K562 (cell line): ENCODE measurements around the gene TTC21A. TPM values are rescaled to one million over a fixed set of nuclear protein-coding genes. Genes with fewer than 3 reads are reported as not detected.

Source experiments
- ATAC-seq: fragments of 200-7000 bp; cut with Tn5 transposase; 3 replicates; pipeline ENCODE4 v1.9.1; 2020; ENCODE audit warnings: moderate library complexity
- BruUV-seq: library from RNA; stranded (reverse); fragments of 400-500 nt; replicated peaks from 2 replicates; lab custom pipeline; 2021; lab: Mats Ljungman, UMichigan
- CTCF ChIA-PET: fragments of 300-600 bp; formaldehyde crosslinking; extraction: SDS; loops from one replicate; lab custom pipeline; 2021; ENCODE audit warnings: low intra/inter-chr PET ratio; lab: Yijun Ruan, JAX
- POLR2A ChIA-PET: fragments of 300-600, 350-650 bp; sonication (Branson Sonifier 250); formaldehyde crosslinking; extraction: SDS; loops from one replicate; lab custom pipeline; 2021; ENCODE audit warnings: antibody characterized with exemption, inconsistent platforms; lab: Yijun Ruan, JAX
- DNase-seq, 4 experiments: peaks; one replicate each; pipeline versions ENCODE4 v3.0.0 to v3.0.0-alpha.2; 2011 to 2018; ENCODE audit warnings: low spot score in 3 of 4, mixed read lengths in 3 of 4; ENCODE audit errors: extremely low read depth in 1 of 4
- FAIRE-seq: peaks from 2 replicates; lab custom pipeline; 2011; peaks lifted over from hg19 to GRCh38; lab: Jason Lieb, UNC
- H2AFZ ChIP-seq: 2 replicates; pipeline ENCODE4 v1.6.0; 2011; ENCODE audit warnings: low read depth, low read length, control low read depth, inconsistent platforms
- H3K27ac ChIP-seq: fragments of 200-600 bp; 3 replicates; pipeline ENCODE4 v1.8.0; 2011; ENCODE audit warnings: low read depth, mild to moderate bottlenecking, control low read depth, inconsistent platforms, low read length, moderate library complexity, mixed read lengths; ENCODE audit errors: extremely low read depth
- H3K27me3 ChIP-seq, 2 experiments: fragments of 300-600 bp in 1 of 2; 2 replicates in 1 of 2; 3 replicates in 1 of 2; pipeline versions ENCODE4 v1.6.0 to v1.8.0; 2011; ENCODE audit warnings: inconsistent platforms in 2 of 2, low read length in 2 of 2, mild to moderate bottlenecking in 1 of 2, mixed read lengths in 1 of 2, moderate library complexity in 1 of 2; ENCODE audit not compliant: control insufficient read depth in 2 of 2, insufficient read depth in 2 of 2
- H3K36me3 ChIP-seq: fragments of 300-600 bp; 3 replicates; pipeline ENCODE4 v1.8.0; 2011; ENCODE audit warnings: mild to moderate bottlenecking, low read length, inconsistent platforms; ENCODE audit not compliant: control insufficient read depth, insufficient read depth
- H3K4me1 ChIP-seq, 2 experiments: fragments of 200-600 bp in 1 of 2; replicated peaks in 1 of 2; 2 replicates in 1 of 2; 3 replicates in 1 of 2; pipeline versions ENCODE4 v1.5.1 to v1.8.0; 2011; ENCODE audit warnings: inconsistent platforms in 2 of 2, low read length in 2 of 2, mild to moderate bottlenecking in 1 of 2, mixed read lengths in 1 of 2, moderate library complexity in 1 of 2; ENCODE audit not compliant: control insufficient read depth in 2 of 2, insufficient read depth in 2 of 2
- H3K4me2 ChIP-seq: 2 replicates; pipeline ENCODE4 v1.6.1; 2011; ENCODE audit warnings: low read length, control low read depth, inconsistent platforms, mixed read lengths; ENCODE audit not compliant: insufficient read depth
- H3K4me3 ChIP-seq: fragments of 200-600 bp; sonication (generic), shearing (Covaris generic); 2 replicates; pipeline ENCODE4 v1.5.1; 2016; ENCODE audit warnings: control low read depth, inconsistent platforms
- H3K79me2 ChIP-seq: fragments of 200-600 bp; 3 replicates; pipeline ENCODE4 v1.8.0; 2011; ENCODE audit warnings: low read length, inconsistent platforms; ENCODE audit not compliant: control insufficient read depth, insufficient read depth
- H3K9ac ChIP-seq, 2 experiments: 2 replicates each; pipeline versions ENCODE4 v1.6.0 to v1.6.1; 2011; ENCODE audit warnings: low read depth in 2 of 2, low read length in 2 of 2, control low read depth in 1 of 2, inconsistent platforms in 1 of 2, mild to moderate bottlenecking in 1 of 2, mixed read lengths in 1 of 2; ENCODE audit not compliant: insufficient read depth in 1 of 2
- H3K9me1 ChIP-seq: one replicate; pipeline ENCODE4 v1.6.0; 2011; ENCODE audit warnings: inconsistent platforms, mild to moderate bottlenecking, low read length, moderate library complexity; ENCODE audit not compliant: control insufficient read depth, insufficient read depth
- H3K9me3 ChIP-seq: replicated peaks from 2 replicates; pipeline ENCODE4 v1.5.1; 2011; ENCODE audit warnings: low read depth, low read length, inconsistent platforms; ENCODE audit not compliant: control insufficient read depth, insufficient read depth
- H4K20me1 ChIP-seq: replicated peaks from 2 replicates; pipeline ENCODE4 v1.6.1; 2011; ENCODE audit warnings: low read length, inconsistent platforms, mixed read lengths; ENCODE audit not compliant: control insufficient read depth, insufficient read depth
- EGR1 ChIP-seq: fragments of 450-650 bp; conservative IDR thresholded peaks from 2 replicates; pipeline ENCODE4 v1.6.1; 2017; ENCODE audit warnings: mild to moderate bottlenecking
- POLR2AphosphoS2 ChIP-seq: IDR thresholded peaks from 2 replicates; pipeline ENCODE4 v1.6.1; 2012; ENCODE audit warnings: low read length, improper control_type of control experiment
- RBFOX2 ChIP-seq: fragments of 200-400 bp; formaldehyde crosslinking; IDR thresholded peaks from 2 replicates; pipeline ENCODE4 v1.6.1; 2017; ENCODE audit warnings: low read depth, mild to moderate bottlenecking, low read length, moderate library complexity
- RFX5 ChIP-seq: IDR thresholded peaks from 2 replicates; pipeline ENCODE4 v1.6.1; 2011; ENCODE audit warnings: low read depth, mild to moderate bottlenecking, improper control_type of control experiment, low read length
- ZNF398 ChIP-seq: fragments of 250-450 bp; sonication (Bioruptor Pico); IDR thresholded peaks from 2 replicates; pipeline ENCODE4 v1.8.0; 2021; ENCODE audit warnings: moderate library complexity, mild to moderate bottlenecking, inconsistent platforms
- WGBS: fragments of 100-300 bp; shearing (Covaris generic); methylation state at CpG from one replicate; pipeline ENCODE4 v1.1.6; 2016; ENCODE audit warnings: low coverage, mixed read lengths; ENCODE audit not compliant: insufficient coverage; ENCODE audit errors: missing lambda C conversion rate; 5-methylcytosine and 5-hydroxymethylcytosine counted together
- in situ Hi-C: fragments of 300-500 bp; cut with MboI; formaldehyde crosslinking; loops from 4 replicates; pipeline ENCODE4 v1.15.0; 2018; ENCODE audit warnings: inconsistent platforms, mixed read lengths
- intact Hi-C: fragments of 100-400 bp; cut with micrococcal nuclease; formaldehyde crosslinking; loops from 2 replicates; pipeline ENCODE4 v1.14.2; 2022
- polyA plus RNA-seq, 8 experiments: library from polyadenylated mRNA; depleted of rRNA in 4 of 8; stranded (reverse) in 5 of 8; unstranded in 3 of 8; fragments of >200 nt; fragmentation: Nextera tagmentation in 2 of 8; fragmentation: Illumina TruSeq in 1 of 8; extraction: Ambion mirVana in 2 of 8; extraction: Trizol in 1 of 8; gene quantifications; 2 replicates each; pipeline versions ENCODE4 v1.2.1 to v1.2.3, GENCODE V29; 2011 to 2014; ENCODE audit warnings: inconsistent platforms in 1 of 8, missing spikeins in 1 of 8
- total RNA-seq, 7 experiments: library from RNA; depleted of rRNA in 6 of 7; stranded (reverse); fragments of >200 nt in 6 of 7; fragmentation: Illumina TruSeq in 2 of 7; extraction: Trizol in 2 of 7; gene quantifications; 2 replicates each; pipeline versions ENCODE4 v1.2.1 to v1.2.3, GENCODE V29; 2011 to 2021; ENCODE audit warnings: low replicate concordance in 1 of 7

Gene TTC21A
- total and polyA plus RNA-seq, 9 of the 15 experiments (the other 6 are each of a cell fraction or from before 2014, with no cell fraction given): 0.22 to 1.4 (median 0.70) TPM

- H4K20me1 ChIP-seq: peaks cover 29% of the 10 kb centered on the region
- in situ Hi-C loops (no loop called here), intact Hi-C loops (no loop called here)
- WGBS: 86% methylated on average over 6 of the region's 7 CpGs
- TF ChIP-seq RBFOX2 (0 out of 2 replicates have a peak, but pooled peaks have one; percentile 27), EGR1 (0 out of 2 replicates have a peak, but pooled peaks have one; percentile 10), RFX5 (no peak)
- H3K27me3 ChIP-seq: peaks cover 0 to 9% of the 10 kb centered on the region in 2 experiments; a peak in 1 of 5 replicates
- H3K79me2 ChIP-seq: no peaks in the 10 kb centered on the region
- CTCF ChIA-PET: no interaction called here
- H3K4me2 ChIP-seq: no peak overlapping the region
- no peaks in the 10 kb centered on the region for H3K9me3 ChIP-seq
- POLR2A ChIA-PET: interaction anchor here (0.6 to 1.7 kb wide), 5 partner anchors 10 to 89 kb away, joined by 3 to 5 read pairs (median 3); no protein-coding TSS in a partner anchor
- no peak for DNase-seq
- H3K9me1 ChIP-seq: no peaks in the 10 kb centered on the region
- H2AFZ ChIP-seq: no peak overlapping the region
- ATAC-seq: no peak
- BruUV-seq: no TSS peak
- no peak overlapping the region for H3K9ac ChIP-seq
- H3K27ac ChIP-seq: no peak overlapping the region
- FAIRE-seq: no peak
- H3K4me1 ChIP-seq: peaks cover 8 to 23% of the 10 kb centered on the region in 2 experiments; a peak in 4 of 5 replicates
- H3K4me3 ChIP-seq: no peak overlapping the region
- peaks cover 40% of the 10 kb centered on the region; the same call in 2 of the 3 replicates for H3K36me3 ChIP-seq
These were observed 31.4 kb downstream of the TTC21A start for GRCh38 chr3:39138804-39139415.

- Histone ChIP-seq H3K79me2 (no peaks in the 10 kb centered on the region), H3K4me2 (no peak overlapping the region), H4K20me1 (peaks cover 29% of the 10 kb centered on the region), H2AFZ (no peak overlapping the region), H3K27me3 (peaks cover 0 to 5% of the 10 kb centered on the region in 2 experiments; a peak in 1 of 5 replicates), H3K9ac (no peak overlapping the region), H3K36me3 (peaks cover 45% of the 10 kb centered on the region; the same call in 2 of the 3 replicates), H3K4me3 (no peak overlapping the region), H3K9me1 (no peaks in the 10 kb centered on the region), H3K4me1 (peaks cover 8 to 23% of the 10 kb centered on the region in 2 experiments; a peak in 4 of 5 replicates), H3K27ac (no peak overlapping the region), H3K9me3 (no peaks in the 10 kb centered on the region)
- intact Hi-C loops: no loop called here
- DNase-seq: no peak
- no peak for FAIRE-seq
- no TSS peak for BruUV-seq
- ATAC-seq: no peak
- ChIA-PET CTCF (no interaction called here), POLR2A (interaction anchor here (0.6 to 1.7 kb wide), 5 partner anchors 8 to 43 kb away, joined by 3 to 5 read pairs (median 3); no protein-coding TSS in a partner anchor)
- 65% methylated on average over 2 of the region's 2 CpGs for WGBS
- in situ Hi-C loops: no loop called here
- TF ChIP-seq ZNF398 (CRISPR knock-in tag) (no peak), POLR2AphosphoS2 (peak; percentile 35; the same call in 1 of the 2 replicates)
These were observed 32.0 kb downstream of the TTC21A start for GRCh38 chr3:39139442-39139841.
